GM19099 (cell line): ENCODE data around the gene VAMP8.

ENCODE experiments used
- POLR2A ChIP-seq: IDR thresholded peaks from 3 replicates; pipeline ENCODE4 v1.6.1; 2011; ENCODE audit warnings: low read depth; ENCODE audit not compliant: insufficient read length; ENCODE audit errors: extremely low read depth

Gene VAMP8

GRCh38 chr2:85541753-85542457 lies 35.5 kb upstream of the VAMP8 start:
- no peak for TF ChIP-seq POLR2A

GRCh38 chr2:85542777-85543176 lies 34.6 kb upstream of the VAMP8 start:
- no peak for TF ChIP-seq POLR2A

GRCh38 chr2:85545780-85546240 lies 31.6 kb upstream of the VAMP8 start:
- no peak for TF ChIP-seq POLR2A

- TF ChIP-seq POLR2A, result no peak
Measured at GRCh38 chr2:85547089-85547858, 30.1 kb upstream of the VAMP8 start.

GRCh38 chr2:85547859-85548607 lies 29.4 kb upstream of the VAMP8 start:
- TF ChIP-seq POLR2A, result no peak

GRCh38 chr2:85548608-85548900 lies 28.8 kb upstream of the VAMP8 start:
- no peak for TF ChIP-seq POLR2A

GRCh38 chr2:85549095-85549494 lies 28.3 kb upstream of the VAMP8 start:
- no peak for TF ChIP-seq POLR2A

GRCh38 chr2:85549826-85550225 lies 27.6 kb upstream of the VAMP8 start:
- TF ChIP-seq POLR2A, result no peak

GRCh38 chr2:85550486-85550885 lies 26.9 kb upstream of the VAMP8 start:
- TF ChIP-seq POLR2A, result no peak

GRCh38 chr2:85551698-85552678 lies 25.4 kb upstream of the VAMP8 start:
- TF ChIP-seq POLR2A, result no peak

GRCh38 chr2:85553184-85553583 lies 24.2 kb upstream of the VAMP8 start:
- TF ChIP-seq POLR2A, result no peak

GRCh38 chr2:85554980-85555612 lies 22.3 kb upstream of the VAMP8 start:
- TF ChIP-seq POLR2A, result no peak

GRCh38 chr2:85557130-85557529 lies 20.3 kb upstream of the VAMP8 start:
- no peak for TF ChIP-seq POLR2A

GRCh38 chr2:85558160-85558559 lies 19.2 kb upstream of the VAMP8 start:
- TF ChIP-seq POLR2A, result no peak

GRCh38 chr2:85560812-85561279 lies 16.5 kb upstream of the VAMP8 start:
- no peak for TF ChIP-seq POLR2A
